Right lobe of liver (tissue), 4 donors: Measurements from ENCODE around the gene MPP2.

Source experiments
- CTCF ChIP-seq, 4 donors: fragments of 200-600 bp in 3 of 4; fragments of 450-650 bp in 1 of 4; IDR thresholded peaks; one replicate each; pipeline versions ENCODE4 v1.5.1 to v1.8.0; 2016 to 2022; ENCODE audit warnings: antibody characterized with exemption in 4 of 4, mild to moderate bottlenecking in 2 of 4
- POLR2A ChIP-seq: fragments of 450-650 bp; IDR thresholded peaks from one replicate; pipeline ENCODE4 v1.6.1; 2017; ENCODE audit warnings: antibody characterized with exemption, mild to moderate bottlenecking
- donor health status: DM: no; HTN: no; CAD: no.
- donor health status: DM: no; HTN: no; CAD: no.
- donor health status: DM: no; HTN: yes; CAD: no.

DNA sequence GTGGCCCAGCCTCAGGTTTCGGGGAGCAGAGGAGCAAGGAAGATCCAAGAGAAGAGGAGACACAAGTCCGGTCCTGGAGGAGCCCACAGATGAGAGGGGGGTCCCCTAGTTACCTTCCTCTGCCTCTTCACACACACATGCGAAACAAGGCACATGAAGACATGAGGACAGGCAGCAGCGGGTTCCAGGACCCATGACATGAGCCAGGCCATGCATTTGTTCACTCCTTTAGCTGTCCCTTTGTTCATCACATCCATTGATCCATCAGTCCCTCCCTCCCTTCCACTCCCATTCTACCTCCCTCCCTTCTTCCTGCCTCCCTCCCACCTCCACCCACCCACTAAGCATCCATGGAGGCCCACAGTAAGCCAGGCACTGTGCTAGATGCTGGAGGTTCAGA is 25.6 kb upstream of the MPP2 start:
- no peak for TF ChIP-seq CTCF (IDR thresholded peaks at IDR 0.05)
- no peak for TF ChIP-seq POLR2A
